DND-41 (cell line): Measurements from ENCODE around the gene TXK.

ENCODE experiments used
- CTCF ChIP-seq: IDR thresholded peaks from 2 replicates; pipeline ENCODE4 v1.5.1; 2012; ENCODE audit warnings: borderline replicate concordance, low read length, moderate library complexity, mild to moderate bottlenecking; ENCODE audit not compliant: poor library complexity, severe bottlenecking; ENCODE audit errors: extremely low read depth
- EZH2 ChIP-seq: IDR thresholded peaks from 3 replicates; pipeline ENCODE4 v1.6.1; 2012; ENCODE audit warnings: borderline replicate concordance, low read depth, mild to moderate bottlenecking, moderate library complexity, low read length, inconsistent platforms; ENCODE audit not compliant: severe bottlenecking

- TF ChIP-seq CTCF (no peak), EZH2 (no peak)
These were observed 92.4 kb downstream of the TXK start for GRCh38 chr4:48041535-48042137.
